GM10248 (cell line): Measurements from ENCODE around the gene HGF.

Experiments
- CTCF ChIA-PET: fragments of 300-600 bp; sonication (Branson Sonifier 250); formaldehyde crosslinking; extraction: SDS; loops from one replicate; lab custom pipeline; 2021; ENCODE audit warnings: antibody characterized with exemption; lab: Yijun Ruan, JAX
- POLR2A ChIA-PET: fragments of 350-650 bp; sonication (Branson Sonifier 250); formaldehyde crosslinking; extraction: SDS; loops from one replicate; lab custom pipeline; 2020; ENCODE audit warnings: antibody characterized with exemption; lab: Yijun Ruan, JAX
- DNase-seq: peaks from one replicate; pipeline ENCODE4 v3.0.0; 2012; ENCODE audit errors: extremely low spot score
- CTCF ChIP-seq: IDR thresholded peaks from 2 replicates; pipeline ENCODE4 v1.5.1; 2012; ENCODE audit warnings: mild to moderate bottlenecking, low read depth; ENCODE audit errors: extremely low read depth, missing control alignments, control extremely low read depth

Gene HGF

DNA sequence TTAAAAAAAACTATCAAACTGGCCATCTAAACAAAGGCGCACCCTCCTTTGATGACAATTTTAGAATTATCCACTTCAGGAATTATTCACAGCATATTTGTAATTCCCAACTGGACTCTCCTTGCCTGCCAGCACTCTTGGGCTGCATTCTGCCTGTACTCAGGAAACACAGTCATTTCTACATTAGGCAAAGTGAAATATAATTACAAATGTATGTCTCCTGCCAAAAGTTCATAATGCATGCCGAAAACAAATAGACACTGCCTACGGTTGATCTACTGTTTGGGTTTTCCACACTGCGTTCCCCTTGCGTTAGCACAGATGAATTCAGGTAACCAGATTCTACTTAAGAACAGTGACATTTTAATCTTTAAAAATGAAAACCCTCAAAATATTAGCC is 1.9 kb downstream of the HGF start:
- no peak for TF ChIP-seq CTCF
- no peak for DNase-seq
- CTCF ChIA-PET: no interaction called here
- POLR2A ChIA-PET: no interaction called here

- TF ChIP-seq CTCF: no peak
- ChIA-PET POLR2A (no interaction called here), CTCF (no interaction called here)
- DNase-seq: no peak
Measured at GRCh38 chr7:81761821-81762220, 8.0 kb downstream of the HGF start.

GRCh38 chr7:81761031-81761430 is 8.8 kb downstream of the HGF start:
- ChIA-PET CTCF (no interaction called here), POLR2A (no interaction called here)
- no peak for TF ChIP-seq CTCF
- DNase-seq: no peak

DNA sequence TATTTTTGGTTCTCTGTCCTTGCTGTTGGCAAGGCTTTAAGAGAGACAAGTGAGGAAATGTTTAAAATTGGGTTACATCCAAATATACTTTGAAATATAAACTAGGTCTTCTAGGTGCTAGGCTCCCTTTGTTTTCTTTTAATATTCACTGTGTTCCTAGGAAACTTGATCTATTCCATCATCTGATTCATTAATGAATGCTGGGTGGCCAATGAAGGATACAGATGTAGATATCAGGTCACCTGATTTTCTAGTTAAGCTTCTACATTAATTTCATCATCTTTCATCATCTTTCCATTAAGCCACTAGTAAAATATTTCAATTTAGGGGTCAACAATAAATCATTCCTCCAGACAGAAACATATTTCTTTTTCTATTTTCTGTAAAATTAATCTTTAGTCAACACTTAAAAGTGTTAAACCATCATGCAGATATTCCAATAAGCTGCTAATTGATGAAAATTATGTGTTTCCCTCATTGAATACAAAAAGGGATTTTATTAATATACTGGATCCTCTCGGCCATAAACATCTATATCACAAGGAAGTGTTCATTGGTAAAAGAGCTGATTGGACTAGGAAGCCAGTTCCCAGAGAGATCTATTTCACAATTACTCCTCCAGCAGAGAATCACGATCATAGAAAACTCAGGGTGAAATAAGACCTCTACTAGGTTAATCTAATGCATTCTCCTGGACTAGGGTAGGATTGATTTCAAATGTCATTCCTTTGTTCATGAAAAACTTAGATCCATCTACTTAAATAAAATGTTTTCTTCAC is 14.7 kb downstream of the HGF start:
- no peak for DNase-seq
- no peak for TF ChIP-seq CTCF
- POLR2A ChIA-PET: no interaction called here
- CTCF ChIA-PET: interaction anchor here (1.8 kb wide), 1 partner anchor 30 kb away, joined by 4 read pairs; no protein-coding TSS in a partner anchor

DNA sequence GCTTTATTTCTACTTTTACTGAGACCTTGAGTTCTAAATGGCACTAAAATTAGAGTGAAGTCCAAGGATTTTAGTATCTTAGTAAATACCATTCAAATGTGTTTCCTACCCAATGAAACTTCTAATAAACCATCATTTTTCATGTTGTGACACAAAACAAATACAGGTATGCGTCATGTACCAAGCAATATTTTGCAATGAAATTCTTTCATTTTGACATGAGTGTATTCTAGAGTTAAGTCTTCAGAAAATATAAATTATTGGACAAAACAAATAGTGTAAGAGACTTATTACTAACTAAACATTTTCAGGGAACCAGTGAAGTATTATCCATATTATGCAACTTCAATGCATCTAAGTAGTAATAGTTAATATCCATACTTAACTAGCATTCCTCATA is 16.5 kb downstream of the HGF start:
- no peak for TF ChIP-seq CTCF
- POLR2A ChIA-PET: no interaction called here
- CTCF ChIA-PET: interaction anchor here (1.1 kb wide), 1 partner anchor 283 kb away, joined by 3 read pairs; no protein-coding TSS in a partner anchor
- DNase-seq: no peak

GRCh38 chr7:81752318-81752714 is 17.5 kb downstream of the HGF start:
- DNase-seq: no peak
- ChIA-PET POLR2A (no interaction called here), CTCF (interaction anchor here (1.1 kb wide), 2 partner anchors 11 to 282 kb away, joined by 3 read pairs; no protein-coding TSS in a partner anchor)
- no peak for TF ChIP-seq CTCF
